Activated T-cell treated with anti-CD3 and anti-CD28 coated beads, Interleukin-2, amount 50 U/mL, for 48 hours (primary cell): ENCODE measurements around the gene C17orf75.
"Not testable (repeated sequence)": the region's sequence is repeated elsewhere in the genome, so short reads cannot be mapped to it uniquely, and the experiment has no call there.

Experiments
- DNase-seq, 2 experiments: peaks; one replicate each; pipeline ENCODE4 v3.0.0-alpha.2; 2020

The C17orf75 gene

GRCh38 chr17:32341857-32342602, at the start of gene C17orf75:
Gene C17orf75 (minus strand): TSS chr17:32342173. CDS start chr17:32342139, 34 bp downstream.
- DNase-seq = peak; percentile 90 to 92

- DNase-seq = no peak
These were observed 46.9 kb upstream of the C17orf75 start for GRCh38 chr17:32388613-32389459.

GRCh38 chr17:32388128-32388527, 46.2 kb upstream of the C17orf75 start:
- not testable (repeated sequence) for DNase-seq

GRCh38 chr17:32386844-32387243, 44.9 kb upstream of the C17orf75 start:
- no peak for DNase-seq

GRCh38 chr17:32385971-32386370, 44.0 kb upstream of the C17orf75 start:
- DNase-seq = no peak

GRCh38 chr17:32385121-32385520, 43.1 kb upstream of the C17orf75 start:
- DNase-seq = no peak

GRCh38 chr17:32383926-32384434, 42.0 kb upstream of the C17orf75 start:
- DNase-seq = no peak

- DNase-seq = no peak
These were observed 40.7 kb upstream of the C17orf75 start for GRCh38 chr17:32382526-32383223.

GRCh38 chr17:32370426-32370825, 28.5 kb upstream of the C17orf75 start:
- no peak for DNase-seq

GRCh38 chr17:32361270-32361669, 19.3 kb upstream of the C17orf75 start:
- DNase-seq = no peak

GRCh38 chr17:32357615-32358014, 15.6 kb upstream of the C17orf75 start:
- DNase-seq = no peak

- no peak for DNase-seq
These were observed 14.8 kb upstream of the C17orf75 start for GRCh38 chr17:32356750-32357149.

GRCh38 chr17:32356378-32356743, 14.4 kb upstream of the C17orf75 start:
- DNase-seq = no peak

- no peak for DNase-seq
These were observed 13.8 kb upstream of the C17orf75 start for GRCh38 chr17:32355649-32356377.

- not testable (repeated sequence) for DNase-seq
These were observed 10.8 kb upstream of the C17orf75 start for GRCh38 chr17:32352734-32353133.

GRCh38 chr17:32350666-32351418, 8.9 kb upstream of the C17orf75 start:
- DNase-seq = no peak

- DNase-seq = peak; percentile 97 to 98
These were observed 8.1 kb upstream of the C17orf75 start, which contains the start of gene ZNF207 for GRCh38 chr17:32349854-32350665. Gene ZNF207 (plus strand): TSS chr17:32350157. CDS start chr17:32350286, 129 bp downstream.

GRCh38 chr17:32349503-32349853, 7.5 kb upstream of the C17orf75 start:
- DNase-seq = peak; percentile 41 to 46

- DNase-seq = no peak
These were observed 6.5 kb upstream of the C17orf75 start for GRCh38 chr17:32348483-32348800.

GRCh38 chr17:32345951-32346600, 4.1 kb upstream of the C17orf75 start:
- DNase-seq = no peak
